ENCODE results near the gene NEUROG1. TPM values are rescaled to one million over a fixed set of nuclear protein-coding genes. Genes with fewer than 3 reads are reported as not detected.

Gene NEUROG1
- total RNA-seq, 1 donor from 2014 or later, result not detected

GRCh38 chr5:135539430-135540005, 3.8 kb upstream of the NEUROG1 start:
- TF ChIP-seq, protein P1, sequence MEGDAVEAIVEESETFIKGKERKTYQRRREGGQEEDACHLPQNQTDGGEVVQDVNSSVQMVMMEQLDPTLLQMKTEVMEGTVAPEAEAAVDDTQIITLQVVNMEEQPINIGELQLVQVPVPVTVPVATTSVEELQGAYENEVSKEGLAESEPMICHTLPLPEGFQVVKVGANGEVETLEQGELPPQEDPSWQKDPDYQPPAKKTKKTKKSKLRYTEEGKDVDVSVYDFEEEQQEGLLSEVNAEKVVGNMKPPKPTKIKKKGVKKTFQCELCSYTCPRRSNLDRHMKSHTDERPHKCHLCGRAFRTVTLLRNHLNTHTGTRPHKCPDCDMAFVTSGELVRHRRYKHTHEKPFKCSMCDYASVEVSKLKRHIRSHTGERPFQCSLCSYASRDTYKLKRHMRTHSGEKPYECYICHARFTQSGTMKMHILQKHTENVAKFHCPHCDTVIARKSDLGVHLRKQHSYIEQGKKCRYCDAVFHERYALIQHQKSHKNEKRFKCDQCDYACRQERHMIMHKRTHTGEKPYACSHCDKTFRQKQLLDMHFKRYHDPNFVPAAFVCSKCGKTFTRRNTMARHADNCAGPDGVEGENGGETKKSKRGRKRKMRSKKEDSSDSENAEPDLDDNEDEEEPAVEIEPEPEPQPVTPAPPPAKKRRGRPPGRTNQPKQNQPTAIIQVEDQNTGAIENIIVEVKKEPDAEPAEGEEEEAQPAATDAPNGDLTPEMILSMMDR (IDR thresholded peaks at IDR 0.05; ENCODE audit: insufficient read depth, low read length, severe bottlenecking), result no peak
- FAIRE-seq (no peak), DNase-seq (ENCODE audit: low read depth) (no peak)
- H3K4me3 ChIP-seq (ENCODE audit: low read depth, low read length), result no peak overlapping the region
- no peaks in the 10 kb centered on the region for H3K36me3 ChIP-seq (ENCODE audit: control insufficient read depth, insufficient read depth, low read length)
- H3K27me3 ChIP-seq (ENCODE audit: control insufficient read depth, insufficient read depth, low read length), result peaks cover 56% of the 10 kb centered on the region

GRCh38 chr5:135538261-135538660, 2.5 kb upstream of the NEUROG1 start:
- TF ChIP-seq, protein P1 (IDR thresholded peaks at IDR 0.05; ENCODE audit: insufficient read depth, low read length, severe bottlenecking), result no peak
- Histone ChIP-seq H3K27me3 (ENCODE audit: control insufficient read depth, insufficient read depth, low read length) (peaks cover 61% of the 10 kb centered on the region), H3K36me3 (ENCODE audit: control insufficient read depth, insufficient read depth, low read length) (no peaks in the 10 kb centered on the region), H3K4me3 (ENCODE audit: low read depth, low read length) (no peak overlapping the region)
- no peak for FAIRE-seq
- no peak for DNase-seq (ENCODE audit: low read depth)

- Histone ChIP-seq H3K4me3 (ENCODE audit: low read depth, low read length) (no peak overlapping the region), H3K27me3 (ENCODE audit: control insufficient read depth, insufficient read depth, low read length) (peaks cover 58% of the 10 kb centered on the region), H3K36me3 (ENCODE audit: control insufficient read depth, insufficient read depth, low read length) (no peaks in the 10 kb centered on the region)
- DNase-seq (ENCODE audit: low read depth), result no peak
- no peak for FAIRE-seq
- TF ChIP-seq, protein P1 (IDR thresholded peaks at IDR 0.05; ENCODE audit: insufficient read depth, low read length, severe bottlenecking), result no peak
Observed at GRCh38 chr5:135537745-135538144, 2.0 kb upstream of the NEUROG1 start.

- DNase-seq (ENCODE audit: low read depth) (no peak), FAIRE-seq (peak; percentile 58)
- Histone ChIP-seq H3K27me3 (ENCODE audit: control insufficient read depth, insufficient read depth, low read length) (peaks cover 61% of the 10 kb centered on the region), H3K36me3 (ENCODE audit: control insufficient read depth, insufficient read depth, low read length) (no peaks in the 10 kb centered on the region), H3K4me3 (ENCODE audit: low read depth, low read length) (no peak overlapping the region)
- TF ChIP-seq, protein P1 (IDR thresholded peaks at IDR 0.05; ENCODE audit: insufficient read depth, low read length, severe bottlenecking), result no peak
Observed at GRCh38 chr5:135537271-135537670, 1.5 kb upstream of the NEUROG1 start.

GRCh38 chr5:135535420-135535819, 344 bp downstream of the NEUROG1 start:
- Histone ChIP-seq H3K36me3 (ENCODE audit: control insufficient read depth, insufficient read depth, low read length) (no peaks in the 10 kb centered on the region), H3K4me3 (ENCODE audit: low read depth, low read length) (no peak overlapping the region), H3K27me3 (ENCODE audit: control insufficient read depth, insufficient read depth, low read length) (peaks cover 67% of the 10 kb centered on the region)
- FAIRE-seq, result no peak
- TF ChIP-seq, protein P1 (IDR thresholded peaks at IDR 0.05; ENCODE audit: insufficient read depth, low read length, severe bottlenecking), result no peak
- no peak for DNase-seq (ENCODE audit: low read depth)
